ENCODE data around the gene ZNF771. TPM values are rescaled to one million over a fixed set of nuclear protein-coding genes. Genes with fewer than 3 reads are reported as not detected.

Gene ZNF771
- total RNA-seq, 1 experiment from 2014 or later: 11.0 TPM

GRCh38 chr16:30417529-30418349 is 10.3 kb downstream of the ZNF771 start (continued):
- TF ChIP-seq ZBTB33 (IDR thresholded peaks at IDR 0.05; ENCODE audit: extremely low read depth, insufficient replicate concordance, low read length) (no peak), ZFX (IDR thresholded peaks at IDR 0.05) (0 out of 2 replicates have a peak, but pooled peaks have one; percentile 23), RAD21 (IDR thresholded peaks at IDR 0.05; ENCODE audit: low read depth) (no peak), SIN3A (IDR thresholded peaks at IDR 0.05; ENCODE audit: low read depth) (0 out of 2 replicates have a peak, but pooled peaks have one; percentile 35), ZNF274 (IDR thresholded peaks at IDR 0.05; ENCODE audit: low read depth, low read length) (no peak)

GRCh38 chr16:30418350-30419181 is 11.2 kb downstream of the ZNF771 start:
- POLR2A ChIA-PET: interaction anchor here (0.9 to 2.0 kb wide), 7 partner anchors 9 to 216 kb away, joined by 3 to 15 read pairs (median 5); partner anchors contain the start of genes DCTPP1, ZNF48, ZNF764 and ZNF771
- peaks cover 16% of the 10 kb centered on the region for H3K79me2 ChIP-seq (ENCODE audit: insufficient read depth, low read length)
- peaks cover 3% of the 10 kb centered on the region; the same call in 1 of the 2 replicates for H4K20me1 ChIP-seq (ENCODE audit: insufficient read depth)
- RAD21 ChIA-PET (ENCODE audit: low non-redundant PET in 1 of 2, low total read pairs in 2 of 2, uncharacterized antibody in 2 of 2, unreplicated experiment in 2 of 2): interaction anchor here (0.6 to 1.4 kb wide), 5 partner anchors 9 to 41 kb away, joined by 3 to 13 read pairs (median 4); partner anchors contain the start of gene DCTPP1 (in 2 of the 2)
- ATAC-seq: no peak
- intact Hi-C loops (cut with micrococcal nuclease): no loop called here
- no peaks in the 10 kb centered on the region for H3K27me3 ChIP-seq (ENCODE audit: insufficient read depth, low read length)
- peak overlapping the region; percentile 79 for H3K4me2 ChIP-seq (ENCODE audit: low read length)
- peaks cover 12 to 32% of the 10 kb centered on the region in 2 experiments; a peak in 2 of 4 replicates for H3K36me3 ChIP-seq (ENCODE audit: control insufficient read depth in 1 of 2, insufficient read depth in 2 of 2, low read length in 2 of 2)
- peaks cover 6 to 31% of the 10 kb centered on the region in 2 experiments; a peak in 3 of 4 replicates for H3K4me1 ChIP-seq (ENCODE audit: control insufficient read depth in 1 of 2, insufficient read depth in 2 of 2, low read length in 2 of 2)
- H3K9me2 ChIP-seq (ENCODE audit: insufficient read depth): no peaks in the 10 kb centered on the region
- H3K27ac ChIP-seq (ENCODE audit: low read depth, low read length): peak overlapping the region; percentile 83
- DNase-seq (ENCODE audit: low read depth, low spot score): no peak
- H3K9me3 ChIP-seq (ENCODE audit: control insufficient read depth in 1 of 2, insufficient read depth in 1 of 2, low read depth in 1 of 2, low read length in 2 of 2): no peaks in the 10 kb centered on the region
- CTCF ChIA-PET: interaction anchor here (0.8 to 4.9 kb wide), 11 partner anchors 10 to 326 kb away, joined by 3 to 52 read pairs (median 4); partner anchors contain the start of genes DCTPP1, TBC1D10B, ZNF48 and ZNF771
- no TSS peak for BruUV-seq (replicated peaks)
- peak overlapping the region; percentile 26 to 44 for H3K4me3 ChIP-seq (replicated peaks in 1 of 2; ENCODE audit: low read depth in 1 of 2, low read length in 2 of 2)
- peak overlapping the region; percentile 65 for H3K9ac ChIP-seq (ENCODE audit: low read length)
- H2AFZ ChIP-seq (ENCODE audit: low read depth, low read length, poor library complexity, severe bottlenecking): no peak overlapping the region
- 0 out of 6 replicates have a peak, but pooled peaks of 1 of the 3 experiments have one; percentile 14 for TF ChIP-seq CTCF (IDR thresholded peaks at IDR 0.05 in 2 of 3, conservative IDR thresholded peaks at IDR 0.05 in 1 of 3; ENCODE audit: borderline replicate concordance in 1 of 3, insufficient read depth in 1 of 3, low read depth in 2 of 3, low read length in 2 of 3)
- TF ChIP-seq EGR1 (IDR thresholded peaks at IDR 0.05; ENCODE audit: low read depth): no peak
- TF ChIP-seq FOSL1 (IDR thresholded peaks at IDR 0.05; ENCODE audit: low read depth): no peak
- no peak for TF ChIP-seq ZFX (IDR thresholded peaks at IDR 0.05)
- no peak for TF ChIP-seq SRF (IDR thresholded peaks at IDR 0.05; ENCODE audit: low read depth)
- TF ChIP-seq TCF7L2 (IDR thresholded peaks at IDR 0.05; ENCODE audit: borderline replicate concordance, extremely low read depth, insufficient read depth, insufficient read length): no peak
- no peak for TF ChIP-seq ELF1 (IDR thresholded peaks at IDR 0.05; ENCODE audit: borderline replicate concordance, low read depth)
- no peak for TF ChIP-seq SIN3A (IDR thresholded peaks at IDR 0.05; ENCODE audit: low read depth)
